GM23248 (cell line): ENCODE results near the gene ZFAND2B. TPM values are rescaled to one million over a fixed set of nuclear protein-coding genes. Genes with fewer than 3 reads are reported as not detected.

Experiments used
- DNase-seq: peaks from one replicate; pipeline ENCODE4 v3.0.0-alpha.2; 2015
- H2AFZ ChIP-seq: fragments of 200-600 bp; sonication (generic); 2 replicates; pipeline ENCODE4 v1.6.1; 2016; ENCODE audit warnings: antibody characterized with exemption
- H3F3A ChIP-seq: fragments of 200-600 bp; sonication (generic); 2 replicates; pipeline ENCODE4 v1.6.1; 2016; ENCODE audit warnings: mild to moderate bottlenecking, antibody characterized with exemption, mixed run types; ENCODE audit not compliant: insufficient read depth
- H3K27ac ChIP-seq: fragments of 200-600 bp; sonication (generic); 2 replicates; pipeline ENCODE4 v1.5.1; 2016; ENCODE audit warnings: mild to moderate bottlenecking
- H3K27me3 ChIP-seq: fragments of 200-600 bp; sonication (generic); replicated peaks from 2 replicates; pipeline ENCODE4 v1.6.1; 2016; ENCODE audit warnings: mild to moderate bottlenecking; ENCODE audit not compliant: insufficient read depth
- H3K36me3 ChIP-seq: fragments of 200-600 bp; sonication (generic); 2 replicates; pipeline ENCODE4 v1.6.1; 2016; ENCODE audit warnings: low read depth, mild to moderate bottlenecking
- H3K4me1 ChIP-seq: fragments of 200-600 bp; sonication (generic); 2 replicates; pipeline ENCODE4 v1.6.1; 2016; ENCODE audit warnings: mild to moderate bottlenecking; ENCODE audit not compliant: insufficient read depth
- H3K4me2 ChIP-seq: fragments of 200-600 bp; sonication (generic); one replicate; pipeline ENCODE4 v1.6.1; 2016; ENCODE audit warnings: mild to moderate bottlenecking; ENCODE audit not compliant: unreplicated experiment
- H3K4me3 ChIP-seq: fragments of 200-600 bp; sonication (generic); 2 replicates; pipeline ENCODE4 v1.5.1; 2016; ENCODE audit warnings: mild to moderate bottlenecking
- H3K79me2 ChIP-seq: fragments of 200-600 bp; sonication (generic); 2 replicates; pipeline ENCODE4 v1.6.1; 2016; ENCODE audit warnings: mild to moderate bottlenecking; ENCODE audit not compliant: insufficient read depth
- H3K9ac ChIP-seq: fragments of 200-600 bp; sonication (generic); 2 replicates; pipeline ENCODE4 v1.6.1; 2016; ENCODE audit warnings: mild to moderate bottlenecking
- H3K9me2 ChIP-seq: fragments of 200-600 bp; sonication (generic); 2 replicates; pipeline ENCODE4 v1.6.1; 2016; ENCODE audit warnings: mixed run types, mild to moderate bottlenecking, moderate library complexity; ENCODE audit not compliant: insufficient read depth
- H3K9me3 ChIP-seq: fragments of 200-600 bp; sonication (generic); one replicate; pipeline ENCODE4 v1.6.1; 2017; ENCODE audit warnings: low read depth
- H4K20me1 ChIP-seq: fragments of 200-600 bp; sonication (generic); 2 replicates; pipeline ENCODE4 v1.6.0; 2016; ENCODE audit not compliant: insufficient read depth
- EZH2 ChIP-seq: fragments of 200-600 bp; sonication (generic); IDR thresholded peaks from 2 replicates; pipeline ENCODE4 v1.6.1; 2018; ENCODE audit warnings: antibody characterized with exemption, mild to moderate bottlenecking; ENCODE audit not compliant: insufficient read depth, poor library complexity, severe bottlenecking
- EZH2phosphoT487 ChIP-seq: fragments of 200-600 bp; sonication (generic); IDR thresholded peaks from 2 replicates; pipeline ENCODE4 v1.6.1; 2018; ENCODE audit warnings: antibody characterized with exemption, moderate library complexity, mild to moderate bottlenecking, low read depth; ENCODE audit not compliant: insufficient read depth
- WGBS, 2 experiments: methylation state at CpG; one replicate each; pipeline ENCODE4 v1.1.6; 2015 to 2017; ENCODE audit warnings: low lambda C conversion rate in 2 of 2, low coverage in 1 of 2; ENCODE audit errors: missing lambda C conversion rate in 2 of 2; 5-methylcytosine and 5-hydroxymethylcytosine counted together
- in situ Hi-C: fragments of 300-500 bp; cut with MboI; formaldehyde crosslinking; loops from 2 replicates; pipeline ENCODE4 v1.15.0; 2020
- polyA plus RNA-seq: library from polyadenylated mRNA; unstranded; fragments of >200 nt; fragmentation: Nextera tagmentation; extraction: Ambion mirVana; gene quantifications from 2 replicates; pipeline ENCODE4 v1.2.1, GENCODE V29; 2016
- total RNA-seq: library from RNA; depleted of rRNA; stranded (reverse); fragments of >200 nt; shearing (Covaris generic); gene quantifications from 2 replicates; pipeline ENCODE4 v1.2.3, GENCODE V29; 2014

ZFAND2B gene
- total and polyA plus RNA-seq, 2 experiments from 2014 or later, result 38.9 to 39.3 TPM

DNA sequence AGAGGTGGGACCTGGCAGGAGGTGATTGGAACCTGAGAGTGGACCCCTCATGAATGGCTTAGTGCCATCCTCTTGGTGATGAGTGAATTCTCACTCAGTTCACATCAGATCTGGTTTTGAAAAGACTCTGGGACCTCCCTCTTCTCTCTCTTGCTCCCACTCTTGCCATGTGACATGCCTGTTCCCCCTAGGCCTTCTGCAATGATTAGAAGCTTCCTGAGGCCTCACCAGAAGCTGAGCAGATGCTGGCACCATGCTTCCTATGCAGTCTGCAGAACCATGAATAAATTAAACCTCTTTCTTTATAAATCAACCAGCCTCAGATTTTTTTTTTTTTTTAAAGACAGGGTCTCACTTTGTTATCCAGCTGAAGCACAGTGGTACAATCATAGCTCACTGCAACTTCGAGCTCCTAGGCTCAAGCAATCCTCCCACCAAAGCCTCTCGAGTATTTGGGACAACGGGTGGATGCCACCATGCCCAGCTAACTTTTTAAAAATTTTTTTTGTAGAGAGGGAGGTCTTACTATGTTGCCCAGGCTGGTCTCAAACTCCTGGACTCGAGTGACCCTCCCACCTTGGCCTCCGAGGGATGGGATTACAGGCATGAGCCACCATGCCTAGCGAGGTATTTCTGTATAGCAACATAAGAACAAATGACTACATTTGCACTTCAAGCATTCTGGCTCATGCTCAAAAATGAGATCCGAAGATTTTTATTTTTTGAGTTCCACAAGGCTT lies 2.0 kb upstream of the ZFAND2B start:
- no peak overlapping the region for H2AFZ ChIP-seq
- H3K36me3 ChIP-seq, result no peaks in the 10 kb centered on the region
- no peaks in the 10 kb centered on the region for H3K9me2 ChIP-seq
- peaks cover 17% of the 10 kb centered on the region for H3F3A ChIP-seq
- H3K9me3 ChIP-seq, result no peaks in the 10 kb centered on the region
- TF ChIP-seq EZH2phosphoT487, result no peak
- no peak for TF ChIP-seq EZH2
- peaks cover 11% of the 10 kb centered on the region; the same call in 1 of the 2 replicates for H3K4me1 ChIP-seq
- no peaks in the 10 kb centered on the region for H3K27me3 ChIP-seq
- no peak for DNase-seq
- WGBS, 2 experiments, result 70 to 73% methylated on average over 7 of the region's 7 CpGs
- in situ Hi-C loops, result no loop called here
- 0 out of 2 replicates have a peak, but pooled peaks cover 3% of the 10 kb centered on the region for H3K79me2 ChIP-seq
- H3K4me2 ChIP-seq, result no peak overlapping the region
- H4K20me1 ChIP-seq, result no peaks in the 10 kb centered on the region
- no peak overlapping the region for H3K9ac ChIP-seq
- H3K4me3 ChIP-seq, result no peak overlapping the region
- no peak overlapping the region for H3K27ac ChIP-seq

DNA sequence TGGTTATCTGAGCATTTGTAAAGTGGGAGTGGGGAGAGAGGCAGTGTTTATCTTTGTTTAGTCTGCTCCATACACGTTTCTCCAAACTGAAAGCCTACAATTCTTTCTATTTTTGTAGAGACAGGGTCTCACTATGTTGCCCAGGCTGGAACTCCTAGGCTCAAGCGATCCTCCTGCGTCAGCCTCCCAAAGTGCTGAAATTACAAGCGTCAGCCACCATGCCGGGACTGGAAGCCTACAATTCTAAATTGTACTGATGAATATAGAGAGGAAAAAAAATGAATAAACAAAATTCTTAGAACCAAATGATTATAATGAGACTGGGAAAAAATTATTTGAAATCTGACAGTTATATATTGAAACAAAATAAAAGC lies 1.4 kb upstream of the ZFAND2B start:
- in situ Hi-C loops, result no loop called here
- TF ChIP-seq EZH2phosphoT487 (no peak), EZH2 (no peak)
- Histone ChIP-seq H3K9me3 (no peaks in the 10 kb centered on the region), H3K27me3 (no peaks in the 10 kb centered on the region), H4K20me1 (no peaks in the 10 kb centered on the region), H3K79me2 (0 out of 2 replicates have a peak, but pooled peaks cover 3% of the 10 kb centered on the region), H3K4me2 (no peak overlapping the region), H3K4me1 (peaks cover 11% of the 10 kb centered on the region; the same call in 1 of the 2 replicates), H3K9ac (no peak overlapping the region), H3F3A (peaks cover 17% of the 10 kb centered on the region), H3K9me2 (no peaks in the 10 kb centered on the region), H3K27ac (no peak overlapping the region), H2AFZ (no peak overlapping the region), H3K36me3 (no peaks in the 10 kb centered on the region), H3K4me3 (no peak overlapping the region)
- WGBS, 2 experiments, result 78 to 79% methylated on average over 5 of the region's 5 CpGs
- DNase-seq, result no peak

DNA sequence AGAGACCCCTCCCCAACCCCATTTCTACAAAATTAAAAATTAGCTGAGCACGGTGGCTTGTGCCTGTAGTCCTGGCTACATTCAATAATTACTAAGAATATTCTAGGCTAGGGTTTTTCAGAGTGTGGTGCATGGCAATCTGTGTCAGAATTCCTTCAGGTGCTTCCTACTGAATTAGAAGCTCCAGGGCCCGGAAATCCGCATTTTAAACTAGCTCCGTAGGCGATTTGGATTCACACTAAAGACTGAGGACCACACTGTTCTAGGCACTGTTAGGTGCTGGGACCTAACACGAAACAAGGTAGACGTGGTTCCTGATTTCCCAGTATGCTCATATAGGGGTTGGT lies 628 bp upstream of the ZFAND2B start:
- Histone ChIP-seq H3K27me3 (no peaks in the 10 kb centered on the region), H3F3A (peaks cover 17% of the 10 kb centered on the region), H3K36me3 (no peaks in the 10 kb centered on the region), H4K20me1 (no peaks in the 10 kb centered on the region), H3K4me1 (peaks cover 11% of the 10 kb centered on the region; the same call in 1 of the 2 replicates), H3K4me2 (peak overlapping the region; percentile 93), H3K9me3 (no peaks in the 10 kb centered on the region), H3K9me2 (no peaks in the 10 kb centered on the region), H3K79me2 (0 out of 2 replicates have a peak, but pooled peaks cover 3% of the 10 kb centered on the region), H3K9ac (peak overlapping the region; percentile 77), H2AFZ (peak overlapping the region; percentile 88), H3K27ac (peak overlapping the region; percentile 69), H3K4me3 (peak overlapping the region; percentile 78)
- 23 to 27% methylated on average over 7 of the region's 7 CpGs for WGBS, 2 experiments
- TF ChIP-seq EZH2, result no peak
- no peak for TF ChIP-seq EZH2phosphoT487
- in situ Hi-C loops, result no loop called here
- no peak for DNase-seq

DNA sequence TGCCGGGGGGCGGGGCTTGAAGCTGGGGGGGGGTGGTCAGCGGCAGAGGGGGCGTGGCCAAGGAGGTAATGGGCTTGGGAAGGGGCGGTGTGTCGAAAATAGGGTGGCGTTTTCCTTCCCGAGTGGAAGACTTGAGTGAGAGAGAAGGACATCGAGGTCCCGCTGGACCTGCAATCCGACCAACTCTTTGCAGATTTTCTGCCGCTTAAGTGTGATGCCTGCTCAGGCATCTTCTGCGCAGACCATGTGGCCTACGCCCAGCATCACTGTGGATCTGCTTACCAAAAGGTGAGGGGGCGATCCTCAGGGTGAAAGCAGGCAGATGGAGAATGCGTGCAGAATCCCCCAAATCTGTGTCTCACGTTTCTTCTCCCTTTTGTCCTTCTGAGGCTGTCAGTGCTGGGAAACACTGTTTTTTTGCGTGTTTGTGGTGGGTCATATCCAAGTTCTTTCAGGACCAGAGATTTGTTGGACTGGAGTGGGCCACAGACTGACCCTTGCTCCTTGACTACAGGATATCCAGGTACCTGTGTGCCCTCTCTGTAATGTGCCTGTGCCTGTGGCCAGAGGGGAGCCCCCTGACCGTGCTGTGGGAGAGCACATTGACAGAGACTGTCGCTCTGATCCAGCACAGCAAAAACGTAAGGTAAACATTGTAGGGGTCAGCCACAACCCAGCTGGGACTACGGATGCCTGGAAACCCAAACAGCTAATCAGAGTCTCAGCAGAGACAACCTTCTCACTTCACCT lies 727 bp downstream of the ZFAND2B start:
- H3F3A ChIP-seq, result peaks cover 17% of the 10 kb centered on the region
- H3K4me2 ChIP-seq, result peak overlapping the region; percentile 93
- H2AFZ ChIP-seq, result peak overlapping the region; percentile 88
- in situ Hi-C loops, result no loop called here
- H3K4me1 ChIP-seq, result peaks cover 11% of the 10 kb centered on the region; the same call in 1 of the 2 replicates
- H3K27me3 ChIP-seq, result no peaks in the 10 kb centered on the region
- 8 to 11% methylated on average over 18 to 22 of the region's 22 CpGs for WGBS, 2 experiments
- no peaks in the 10 kb centered on the region for H3K9me2 ChIP-seq
- no peaks in the 10 kb centered on the region for H3K36me3 ChIP-seq
- H3K4me3 ChIP-seq, result peak overlapping the region; percentile 78
- H3K9ac ChIP-seq, result peak overlapping the region; percentile 77
- no peak for TF ChIP-seq EZH2
- TF ChIP-seq EZH2phosphoT487, result no peak
- no peak for DNase-seq
- no peaks in the 10 kb centered on the region for H4K20me1 ChIP-seq
- no peaks in the 10 kb centered on the region for H3K9me3 ChIP-seq
- 0 out of 2 replicates have a peak, but pooled peaks cover 3% of the 10 kb centered on the region for H3K79me2 ChIP-seq
- H3K27ac ChIP-seq, result peak overlapping the region; percentile 69
